ENCODE data around the gene FCRL6. TPM values are rescaled to one million over a fixed set of nuclear protein-coding genes. Genes with fewer than 3 reads are reported as not detected.
A peak's percentile ranks its signal among the peaks of the same experiment; 100 is the strongest.

The FCRL6 gene
- total and polyA plus RNA-seq, 4 experiments from 2014 or later: 0.20 to 0.78 (median 0.48) TPM

GRCh38 chr1:159859767-159860322 is 57.7 kb downstream of the FCRL6 start:
- H3K27ac Mint-ChIP-seq: peak overlapping the region in 2 of 7 donors; percentile 37 to 66
- no peaks in the 10 kb centered on the region for H3K27me3 ChIP-seq (ENCODE audit: insufficient read depth, low read length)
- H3K4me1 Mint-ChIP-seq: peaks cover 4 to 12% (median 5%) of the 10 kb centered on the region in 4 donors
- no peak overlapping the region for H3K4me3 Mint-ChIP-seq
- H3K36me3 Mint-ChIP-seq: peaks cover 0 to 1% of the 10 kb centered on the region in 2 donors
- intact Hi-C loops (cut with micrococcal nuclease): no loop called here
- no peaks in the 10 kb centered on the region for H3K27me3 Mint-ChIP-seq
- ChIA-PET CTCF (ENCODE audit: partially characterized antibody) (interaction anchor here (0.9 to 1.5 kb wide), 2 partner anchors 32 to 148 kb away, joined by 3 read pairs; no protein-coding TSS in a partner anchor), POLR2A (ENCODE audit: partially characterized antibody) (no interaction called here)
- H3K9me3 Mint-ChIP-seq: peaks cover 0 to 2% (median 0%) of the 10 kb centered on the region in 8 donors
- H3K27ac ChIP-seq (ENCODE audit: low read depth, low read length): no peak overlapping the region
- no peak for DNase-seq
- no peaks in the 10 kb centered on the region for H3K9me3 ChIP-seq (ENCODE audit: control insufficient read depth in 1 of 2, low read length in 2 of 2)
- peaks cover 7% of the 10 kb centered on the region for H3K4me1 ChIP-seq (ENCODE audit: insufficient read depth, low read length)
- H3K36me3 ChIP-seq (ENCODE audit: insufficient read depth, low read length): no peaks in the 10 kb centered on the region
- H3K4me3 ChIP-seq (ENCODE audit: low read length in 2 of 2): no peak overlapping the region

GRCh38 chr1:159860456-159860855 is 58.3 kb downstream of the FCRL6 start:
- H3K9me3 Mint-ChIP-seq: peaks cover 0 to 2% (median 0%) of the 10 kb centered on the region in 8 donors
- POLR2A ChIA-PET (ENCODE audit: partially characterized antibody): no interaction called here
- H3K4me1 ChIP-seq (ENCODE audit: insufficient read depth, low read length): peaks cover 1% of the 10 kb centered on the region
- no peak overlapping the region for H3K4me3 ChIP-seq (ENCODE audit: low read length in 2 of 2)
- no peak overlapping the region for H3K27ac Mint-ChIP-seq
- no peaks in the 10 kb centered on the region for H3K36me3 Mint-ChIP-seq
- H3K36me3 ChIP-seq (ENCODE audit: insufficient read depth, low read length): no peaks in the 10 kb centered on the region
- no peaks in the 10 kb centered on the region for H3K27me3 ChIP-seq (ENCODE audit: insufficient read depth, low read length)
- no peaks in the 10 kb centered on the region for H3K9me3 ChIP-seq (ENCODE audit: control insufficient read depth in 1 of 2, low read length in 2 of 2)
- no peaks in the 10 kb centered on the region for H3K27me3 Mint-ChIP-seq
- CTCF ChIA-PET (ENCODE audit: partially characterized antibody): interaction anchor here (1.5 kb wide), 1 partner anchor 147 kb away, joined by 3 read pairs; no protein-coding TSS in a partner anchor
- H3K4me3 Mint-ChIP-seq: no peak overlapping the region
- no peak for DNase-seq
- H3K4me1 Mint-ChIP-seq: peaks cover 0 to 10% (median under 1%) of the 10 kb centered on the region in 4 donors
- H3K27ac ChIP-seq (ENCODE audit: low read depth, low read length): no peak overlapping the region
- intact Hi-C loops (cut with micrococcal nuclease): no loop called here

- peaks cover 1 to 17% (median 2%) of the 10 kb centered on the region in 4 donors for H3K4me1 Mint-ChIP-seq
- H3K9me3 Mint-ChIP-seq: peaks cover 0 to 2% (median 0%) of the 10 kb centered on the region in 8 donors
- H3K4me1 ChIP-seq (ENCODE audit: insufficient read depth, low read length): peaks cover 1% of the 10 kb centered on the region
- H3K27me3 ChIP-seq (ENCODE audit: insufficient read depth, low read length): no peaks in the 10 kb centered on the region
- peak overlapping the region in 1 of 7 donors; percentile 46 for H3K27ac Mint-ChIP-seq
- no peak for DNase-seq
- H3K4me3 ChIP-seq (ENCODE audit: low read length in 2 of 2): no peak overlapping the region
- H3K36me3 Mint-ChIP-seq: no peaks in the 10 kb centered on the region
- H3K9me3 ChIP-seq (ENCODE audit: control insufficient read depth in 1 of 2, low read length in 2 of 2): no peaks in the 10 kb centered on the region
- ChIA-PET POLR2A (ENCODE audit: partially characterized antibody) (interaction anchor here (1.1 to 1.2 kb wide), 2 partner anchors 64 to 170 kb away, joined by 3 read pairs; partner anchors contain the start of genes PIGM and TAGLN2), CTCF (ENCODE audit: partially characterized antibody) (no interaction called here)
- no peak overlapping the region for H3K4me3 Mint-ChIP-seq
- H3K36me3 ChIP-seq (ENCODE audit: insufficient read depth, low read length): no peaks in the 10 kb centered on the region
- no peaks in the 10 kb centered on the region for H3K27me3 Mint-ChIP-seq
- intact Hi-C loops (cut with micrococcal nuclease): no loop called here
- no peak overlapping the region for H3K27ac ChIP-seq (ENCODE audit: low read depth, low read length)
Measured at GRCh38 chr1:159861218-159861617, 59.1 kb downstream of the FCRL6 start.

GRCh38 chr1:159862031-159862430 is 59.9 kb downstream of the FCRL6 start:
- no peak for DNase-seq
- Mint-ChIP-seq H3K4me1 (peaks cover 9 to 18% (median 10%) of the 10 kb centered on the region in 4 donors), H3K9me3 (peaks cover 0 to 2% (median 0%) of the 10 kb centered on the region in 8 donors), H3K4me3 (no peak overlapping the region), H3K36me3 (no peaks in the 10 kb centered on the region), H3K27ac (no peak overlapping the region), H3K27me3 (no peaks in the 10 kb centered on the region)
- intact Hi-C loops (cut with micrococcal nuclease): no loop called here
- Histone ChIP-seq H3K4me3 (ENCODE audit: low read length in 2 of 2) (no peak overlapping the region), H3K4me1 (ENCODE audit: insufficient read depth, low read length) (peaks cover 9% of the 10 kb centered on the region), H3K36me3 (ENCODE audit: insufficient read depth, low read length) (no peaks in the 10 kb centered on the region), H3K27ac (ENCODE audit: low read depth, low read length) (no peak overlapping the region), H3K9me3 (ENCODE audit: control insufficient read depth in 1 of 2, low read length in 2 of 2) (no peaks in the 10 kb centered on the region), H3K27me3 (ENCODE audit: insufficient read depth, low read length) (no peaks in the 10 kb centered on the region)
- POLR2A ChIA-PET (ENCODE audit: partially characterized antibody): interaction anchor here (1.1 to 1.2 kb wide), 2 partner anchors 63 to 169 kb away, joined by 3 read pairs; partner anchors contain the start of genes PIGM and TAGLN2
- CTCF ChIA-PET (ENCODE audit: partially characterized antibody): no interaction called here

GRCh38 chr1:159862557-159862956 is 60.4 kb downstream of the FCRL6 start, which contains the start of gene VSIG8:
Gene VSIG8, minus strand, starts transcription at chr1:159862657. Its CDS starts 136 bp downstream, at chr1:159862521.
- DNase-seq: no peak
- POLR2A ChIA-PET (ENCODE audit: partially characterized antibody): interaction anchor here (1.1 kb wide), 1 partner anchor 62 kb away, joined by 3 read pairs; the partner anchor contains the start of gene TAGLN2
- Histone ChIP-seq H3K4me1 (ENCODE audit: insufficient read depth, low read length) (peaks cover 9% of the 10 kb centered on the region), H3K9me3 (ENCODE audit: control insufficient read depth in 1 of 2, low read length in 2 of 2) (no peaks in the 10 kb centered on the region), H3K36me3 (ENCODE audit: insufficient read depth, low read length) (no peaks in the 10 kb centered on the region), H3K27ac (ENCODE audit: low read depth, low read length) (no peak within 1 kb of the TSS), H3K27me3 (ENCODE audit: insufficient read depth, low read length) (no peaks in the 10 kb centered on the region), H3K4me3 (ENCODE audit: low read length in 2 of 2) (no peak within 1 kb of the TSS)
- Mint-ChIP-seq H3K9me3 (peaks cover 0 to 2% (median 0%) of the 10 kb centered on the region in 8 donors), H3K4me1 (peaks cover 11 to 19% (median 12%) of the 10 kb centered on the region in 4 donors), H3K27me3 (no peaks in the 10 kb centered on the region), H3K27ac (no peak within 1 kb of the TSS), H3K4me3 (no peak within 1 kb of the TSS), H3K36me3 (no peaks in the 10 kb centered on the region)
- intact Hi-C loops (cut with micrococcal nuclease): no loop called here
- CTCF ChIA-PET (ENCODE audit: partially characterized antibody): no interaction called here

GRCh38 chr1:159864262-159864661 is 62.1 kb downstream of the FCRL6 start:
- H3K27me3 ChIP-seq (ENCODE audit: insufficient read depth, low read length): no peaks in the 10 kb centered on the region
- Mint-ChIP-seq H3K27me3 (no peaks in the 10 kb centered on the region), H3K36me3 (no peaks in the 10 kb centered on the region), H3K4me3 (no peak overlapping the region), H3K27ac (peak overlapping the region in 1 of 7 donors; percentile 38), H3K9me3 (no peaks in the 10 kb centered on the region), H3K4me1 (peaks cover 11 to 19% (median 13%) of the 10 kb centered on the region in 4 donors)
- intact Hi-C loops (cut with micrococcal nuclease): no loop called here
- H3K36me3 ChIP-seq (ENCODE audit: insufficient read depth, low read length): no peaks in the 10 kb centered on the region
- peaks cover 9% of the 10 kb centered on the region for H3K4me1 ChIP-seq (ENCODE audit: insufficient read depth, low read length)
- H3K27ac ChIP-seq (ENCODE audit: low read depth, low read length): no peak overlapping the region
- H3K9me3 ChIP-seq (ENCODE audit: control insufficient read depth in 1 of 2, low read length in 2 of 2): no peaks in the 10 kb centered on the region
- CTCF ChIA-PET (ENCODE audit: partially characterized antibody): interaction anchor here (1.0 to 1.2 kb wide), 2 partner anchors 9 to 26 kb away, joined by 3 read pairs; no protein-coding TSS in a partner anchor
- no peak overlapping the region for H3K4me3 ChIP-seq (ENCODE audit: low read length in 2 of 2)
- no peak for DNase-seq
- POLR2A ChIA-PET (ENCODE audit: partially characterized antibody): no interaction called here

Data from CD4-positive, alpha-beta memory T cell (primary cell).